GM19372 (cell line): ENCODE measurements around the gene PLEKHG4B.
"Not testable (repeated sequence)": the region's sequence is repeated elsewhere in the genome, so short reads cannot be mapped to it uniquely, and the experiment has no call there.

Experiments used
- ATAC-seq: cut with Tn5 transposase; IDR thresholded peaks from one replicate; pipeline ENCODE4 v1.9.1; 2021; ENCODE audit warnings: mild to moderate bottlenecking, low read depth, moderate library complexity; ENCODE audit not compliant: unreplicated experiment

The PLEKHG4B gene

DNA sequence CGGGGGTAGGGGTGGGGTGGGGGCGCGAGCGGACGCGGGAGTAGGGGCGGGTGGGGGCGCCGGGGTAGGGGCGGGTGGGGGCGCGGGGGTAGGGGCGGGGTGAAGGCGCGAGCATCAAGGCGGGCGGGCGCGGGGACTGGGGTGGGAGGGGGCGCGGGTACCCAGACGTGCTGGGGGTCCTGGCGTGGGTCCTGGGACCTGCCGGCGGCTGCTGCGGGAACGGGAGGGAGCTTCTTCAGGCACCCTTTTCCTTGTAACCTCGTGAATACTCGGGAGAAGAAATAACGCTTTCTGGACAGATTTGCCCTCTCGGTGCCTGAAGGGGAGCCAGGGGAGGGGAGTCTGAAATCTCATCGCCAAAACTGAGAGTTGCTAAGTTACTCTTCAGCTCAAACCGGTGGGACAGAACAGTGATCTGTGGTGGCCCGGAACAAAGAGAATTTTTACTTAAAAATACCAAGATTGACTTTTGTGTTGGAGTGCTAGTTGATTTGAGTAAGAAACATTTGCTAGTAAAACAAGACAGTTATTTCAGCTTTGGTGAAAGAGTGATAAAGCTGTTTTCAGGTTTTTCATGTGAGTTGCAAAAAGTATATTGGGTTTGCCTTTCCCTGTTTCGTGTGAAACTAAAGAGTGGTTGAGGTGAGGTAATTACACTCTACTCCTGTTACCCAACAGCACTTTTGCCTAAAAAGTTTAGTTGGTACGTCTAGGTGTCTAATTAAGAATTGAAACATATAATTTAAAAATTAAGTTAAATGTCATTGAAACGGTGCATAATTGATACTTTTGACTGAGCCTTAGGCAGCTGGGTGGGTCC lies 643 bp downstream of the PLEKHG4B start:
- no peak for ATAC-seq

DNA sequence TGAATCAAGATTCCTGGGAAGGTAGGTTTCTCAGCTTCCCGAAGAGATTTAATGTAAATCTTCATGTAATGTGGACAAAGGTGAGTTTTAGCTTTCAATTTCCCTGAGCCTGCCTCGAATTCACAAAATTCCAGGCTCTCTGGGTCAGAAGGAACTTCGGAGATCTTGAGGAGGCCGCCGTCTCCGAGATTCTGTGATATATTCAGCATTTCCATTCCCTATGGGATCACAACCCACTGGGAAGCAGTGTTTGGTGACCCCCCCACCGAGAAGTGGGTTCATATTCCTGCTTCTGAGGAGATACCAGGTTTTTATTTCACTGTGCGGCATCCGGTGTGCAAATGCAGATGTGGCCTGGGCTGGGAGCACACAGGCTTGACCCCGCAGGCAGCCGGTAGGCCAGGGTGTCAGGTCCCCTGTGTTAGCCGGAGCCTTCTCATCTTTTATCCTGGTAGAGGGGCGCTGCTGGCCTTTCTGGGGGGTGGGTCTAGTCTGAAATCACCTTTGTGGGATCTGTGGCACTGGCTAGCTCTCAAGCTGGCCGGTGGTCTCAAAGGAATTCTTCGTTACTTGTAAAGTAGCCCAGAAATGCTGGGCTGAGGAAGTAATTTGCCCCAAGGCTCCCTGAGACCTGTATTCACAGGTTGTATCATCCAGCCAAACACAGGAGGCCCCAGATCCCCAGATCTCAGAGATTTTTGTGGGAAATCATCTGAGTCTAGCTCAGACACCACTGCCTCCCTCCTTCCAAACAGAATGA lies 1.4 kb downstream of the PLEKHG4B start:
- no peak for ATAC-seq

DNA sequence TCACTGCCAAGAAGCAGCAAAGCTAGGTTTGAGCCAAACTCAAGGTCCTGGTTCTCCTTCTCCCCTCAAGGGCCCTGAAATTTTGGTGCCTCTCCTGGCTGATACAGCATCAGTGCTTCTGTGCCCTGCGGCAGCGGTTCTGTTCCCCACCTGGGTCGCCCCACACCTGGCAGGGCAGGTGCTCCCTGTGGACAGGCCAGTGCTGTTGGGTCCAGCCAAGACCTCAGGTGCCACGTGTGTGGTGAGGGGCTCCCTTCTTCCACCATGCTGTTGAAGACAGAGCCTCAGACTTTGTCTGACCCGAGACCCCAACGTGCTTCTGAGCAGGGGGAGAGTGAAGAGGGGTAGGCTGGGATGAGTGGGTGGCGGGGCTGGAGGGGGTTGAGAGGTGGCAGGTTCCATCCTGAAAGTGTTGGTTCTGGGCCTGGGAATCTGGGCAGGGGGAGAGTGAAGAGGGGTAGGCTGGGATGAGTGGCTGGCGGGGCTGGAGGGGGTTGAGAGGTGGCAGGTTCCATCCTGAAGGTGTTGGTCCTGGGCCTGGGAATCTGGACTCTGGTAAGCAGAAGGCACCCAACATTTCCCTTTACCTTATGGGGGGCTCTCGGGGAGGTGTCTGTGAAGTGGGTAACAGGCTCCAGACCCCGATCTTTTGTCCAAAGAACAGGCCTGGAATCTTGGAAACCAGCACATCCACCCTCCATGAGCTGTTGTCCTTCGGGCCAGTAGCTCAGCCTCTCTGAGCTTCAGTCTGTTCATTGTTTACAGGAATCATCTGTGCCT lies 2.3 kb downstream of the PLEKHG4B start:
- no peak for ATAC-seq

DNA sequence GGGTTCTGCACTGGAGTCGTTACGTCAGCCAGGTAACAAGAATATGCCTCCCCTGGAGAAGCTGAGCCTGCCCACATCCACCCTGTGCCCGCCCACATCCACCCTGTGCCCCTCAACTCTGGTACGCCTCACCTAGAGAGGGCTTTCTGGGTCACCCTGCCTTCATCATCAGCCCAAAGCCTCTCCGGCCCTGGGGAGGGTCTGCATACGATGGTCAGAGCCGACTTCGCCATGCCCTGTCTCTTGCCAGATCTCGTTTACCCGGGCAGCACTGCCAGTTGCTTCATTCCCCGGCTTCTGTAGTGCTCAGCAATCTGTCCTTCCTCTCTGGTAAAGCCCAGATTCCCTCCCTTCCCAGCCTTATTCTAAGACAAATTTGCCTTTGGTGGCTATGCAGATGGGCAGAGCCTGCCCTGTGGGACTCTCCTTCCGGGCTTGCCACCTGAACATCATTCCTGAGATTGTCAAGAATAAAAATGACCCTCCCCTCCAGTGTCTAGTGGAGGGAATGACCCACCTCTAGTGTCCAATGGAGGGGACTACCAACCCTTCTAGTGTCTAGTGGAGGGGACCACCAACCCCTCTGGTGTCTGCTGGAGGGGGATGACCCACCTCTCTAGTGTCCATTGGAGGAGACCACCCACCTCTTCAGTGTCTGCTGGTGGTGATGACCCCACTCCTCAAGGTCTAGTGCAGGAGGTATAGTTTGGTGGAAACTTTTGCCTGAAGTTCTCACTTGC lies 3.4 kb downstream of the PLEKHG4B start:
- ATAC-seq, result no peak

DNA sequence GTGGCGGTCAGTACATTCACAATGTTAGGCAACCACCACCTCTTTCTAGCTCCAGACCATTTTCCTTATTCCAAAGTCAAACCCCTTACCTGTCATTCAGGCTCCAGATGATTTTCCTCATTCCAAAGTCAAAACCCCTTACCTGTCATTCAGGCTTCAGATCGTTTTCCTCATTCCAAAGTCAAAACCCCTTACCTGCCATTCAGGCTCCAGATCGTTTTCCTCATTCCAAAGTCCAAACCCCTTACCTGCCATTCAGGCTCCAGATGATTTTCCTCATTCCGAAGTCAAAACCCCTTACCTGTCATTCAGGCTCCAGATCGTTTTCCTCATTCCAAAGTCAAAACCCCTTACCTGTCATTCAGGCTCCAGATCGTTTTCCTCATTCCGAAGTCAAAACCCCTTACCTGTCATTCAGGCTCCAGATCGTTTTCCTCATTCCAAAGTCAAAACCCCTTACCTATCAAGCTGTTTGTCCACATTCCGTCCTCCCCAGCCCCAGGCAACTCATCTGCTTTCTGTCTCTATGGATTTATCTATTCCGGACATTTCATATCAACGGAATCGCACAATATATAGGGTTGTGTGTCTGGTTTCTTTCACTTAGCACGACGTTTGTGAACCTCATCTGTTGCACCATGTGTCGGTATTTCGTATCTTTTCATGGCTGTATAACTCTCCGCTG lies 5.2 kb downstream of the PLEKHG4B start:
- no peak for ATAC-seq

DNA sequence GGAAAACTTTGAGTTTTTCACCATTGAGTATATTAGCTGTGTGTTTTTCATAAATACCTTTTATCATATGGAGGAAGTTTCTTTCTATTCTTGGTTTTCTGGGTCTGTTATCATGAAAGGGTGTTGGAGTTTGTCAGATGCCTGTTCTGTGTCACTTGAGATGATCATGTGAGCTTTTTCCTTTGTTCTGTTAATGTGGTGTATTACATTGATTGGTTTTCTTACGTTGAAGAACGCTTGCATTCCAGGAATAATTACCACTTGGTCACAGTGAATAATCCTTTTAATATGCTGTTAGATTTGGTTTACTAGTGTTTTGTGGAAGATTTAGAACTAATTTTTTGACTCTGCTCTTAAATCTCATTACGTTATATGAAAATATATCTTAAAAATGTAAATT lies 7.8 kb downstream of the PLEKHG4B start:
- ATAC-seq, result no peak

DNA sequence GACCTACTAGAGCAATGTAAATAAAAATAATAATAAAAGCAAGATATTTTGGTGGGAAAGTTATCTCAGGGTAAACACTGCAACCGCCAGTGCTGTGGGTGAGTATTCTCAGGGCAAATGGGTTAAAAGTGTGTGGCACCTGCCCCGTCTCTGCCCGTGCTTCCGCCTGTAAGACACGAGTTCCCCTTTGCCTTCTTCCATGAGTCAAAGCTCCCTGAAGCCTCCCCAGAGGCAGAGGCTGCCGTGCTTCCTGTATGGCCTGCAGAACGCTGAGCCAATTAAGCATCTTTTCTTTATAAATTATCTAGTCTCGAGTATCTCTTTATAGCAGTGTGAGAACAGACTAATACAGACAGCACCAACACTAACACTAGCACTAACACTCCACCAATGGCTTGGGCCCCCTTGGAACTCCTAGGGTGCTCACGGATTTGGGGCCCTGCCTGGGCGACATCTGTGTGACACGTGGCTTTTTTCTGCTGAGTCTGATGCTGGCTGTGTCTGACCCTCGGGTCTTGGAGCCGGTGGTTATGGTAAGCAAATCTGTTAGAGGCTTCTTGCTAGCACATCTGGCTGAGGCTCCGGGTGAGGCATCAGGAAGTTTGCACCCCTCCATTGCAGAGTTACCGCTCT lies 10.6 kb downstream of the PLEKHG4B start:
- ATAC-seq, result no peak

DNA sequence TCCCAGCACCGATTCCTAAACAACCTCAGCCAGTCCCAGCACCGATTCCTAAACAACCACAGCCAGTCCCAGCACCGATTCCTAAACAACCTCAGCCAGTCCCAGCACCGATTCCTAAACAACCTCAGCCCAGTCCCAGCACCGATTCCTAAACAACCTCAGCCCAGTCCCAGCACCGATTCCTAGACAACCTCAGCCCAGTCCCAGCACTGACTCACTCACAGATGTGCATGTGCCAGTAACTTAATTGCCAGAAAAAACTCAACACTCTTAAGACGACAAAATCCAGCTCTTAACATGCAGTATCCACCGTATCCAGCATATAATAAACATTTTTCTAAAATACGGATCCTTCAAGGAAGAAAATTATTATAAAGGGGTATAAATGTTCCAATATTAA lies 12.1 kb downstream of the PLEKHG4B start:
- not testable (repeated sequence) for ATAC-seq

DNA sequence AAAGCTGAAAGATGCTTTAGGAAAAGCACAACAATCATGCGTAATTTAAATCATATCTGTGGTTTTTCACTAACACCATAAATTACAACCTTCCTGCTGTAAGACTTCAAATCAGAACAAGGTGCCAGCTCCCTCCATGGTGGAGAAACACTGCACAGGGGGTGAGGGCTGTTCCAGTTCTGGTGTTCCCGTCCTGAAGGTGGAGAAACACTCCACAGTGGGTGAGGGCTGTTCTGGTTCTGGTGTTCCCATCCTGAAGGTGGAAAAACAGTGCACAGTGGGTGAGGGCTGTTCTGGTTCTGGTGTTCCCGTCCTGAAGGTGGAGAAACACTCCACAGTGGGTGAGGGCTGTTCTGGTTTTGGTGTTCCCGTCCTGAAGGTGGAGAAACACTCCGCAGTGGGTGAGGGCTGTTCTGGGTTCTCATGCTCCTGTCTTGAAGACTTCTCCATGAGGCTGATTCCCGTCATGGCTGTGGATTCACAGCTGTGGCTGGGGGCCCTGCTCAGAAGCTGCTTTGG lies 12.9 kb downstream of the PLEKHG4B start:
- no peak for ATAC-seq

DNA sequence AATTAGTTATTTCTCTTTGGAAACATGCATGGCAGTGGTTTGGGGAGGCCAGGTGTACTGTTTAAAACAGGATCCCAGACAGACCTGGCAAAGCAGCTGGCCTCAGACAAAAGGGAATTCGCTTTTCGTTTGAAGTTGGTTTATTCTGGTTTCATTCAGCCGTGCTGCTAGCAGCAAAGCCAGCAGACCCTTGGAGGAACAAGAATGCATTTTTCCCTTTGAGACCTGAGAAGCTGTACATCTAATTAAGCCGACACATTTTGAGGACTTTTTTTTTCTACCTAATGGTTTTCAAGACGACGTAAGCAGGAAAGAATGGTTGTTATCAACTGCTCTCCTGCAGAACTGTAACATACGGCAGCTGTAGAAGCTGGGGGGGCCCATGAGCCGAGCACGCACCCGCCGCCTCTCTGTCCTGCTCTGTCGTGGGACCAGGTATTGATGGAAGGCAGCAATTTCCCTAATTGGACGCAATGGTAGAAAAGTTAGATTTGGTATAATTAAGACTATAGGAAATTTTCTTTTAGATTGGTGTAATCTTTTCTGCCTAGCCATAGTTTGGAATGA lies 13.6 kb downstream of the PLEKHG4B start:
- ATAC-seq, result no peak

DNA sequence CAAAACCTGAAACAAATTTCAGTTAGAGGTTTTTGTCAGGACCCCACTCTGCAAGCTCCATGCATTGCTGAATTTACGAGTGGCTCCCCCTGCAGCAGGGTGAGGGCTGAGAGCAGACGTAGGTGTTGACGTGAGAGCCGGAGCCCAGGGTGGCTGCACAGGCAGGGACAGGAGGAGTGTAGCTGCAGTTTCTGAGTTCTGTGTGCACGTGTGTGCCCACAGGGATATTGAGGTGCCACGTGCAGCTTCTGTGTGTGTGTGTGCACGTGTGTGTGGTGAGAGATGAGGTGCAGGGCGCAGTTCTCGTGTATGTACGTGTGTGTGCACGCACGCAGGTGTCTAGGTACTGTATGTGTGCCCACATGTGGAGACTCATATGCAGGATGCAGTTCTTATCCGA lies 14.6 kb downstream of the PLEKHG4B start:
- ATAC-seq, result no peak

DNA sequence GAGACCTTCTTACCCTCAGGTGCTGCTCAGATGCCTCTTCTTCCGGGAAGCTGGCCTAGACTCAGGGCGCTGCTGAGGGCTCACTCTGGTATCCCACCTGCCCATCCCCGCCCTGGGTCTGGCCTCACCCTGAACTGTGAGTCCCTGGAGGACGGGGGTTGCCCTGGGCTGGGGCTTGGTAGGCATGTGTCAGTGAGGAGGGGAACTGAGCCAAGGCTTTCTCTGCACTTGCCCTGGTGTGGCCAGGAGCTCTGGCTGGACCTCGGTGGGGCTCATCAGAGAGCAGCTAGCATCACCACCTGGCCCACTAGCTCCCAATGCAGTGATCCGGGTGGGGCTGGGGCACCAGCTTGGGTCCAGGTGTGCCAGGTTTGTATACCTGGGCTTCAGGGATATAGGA lies 15.6 kb downstream of the PLEKHG4B start:
- no peak for ATAC-seq

DNA sequence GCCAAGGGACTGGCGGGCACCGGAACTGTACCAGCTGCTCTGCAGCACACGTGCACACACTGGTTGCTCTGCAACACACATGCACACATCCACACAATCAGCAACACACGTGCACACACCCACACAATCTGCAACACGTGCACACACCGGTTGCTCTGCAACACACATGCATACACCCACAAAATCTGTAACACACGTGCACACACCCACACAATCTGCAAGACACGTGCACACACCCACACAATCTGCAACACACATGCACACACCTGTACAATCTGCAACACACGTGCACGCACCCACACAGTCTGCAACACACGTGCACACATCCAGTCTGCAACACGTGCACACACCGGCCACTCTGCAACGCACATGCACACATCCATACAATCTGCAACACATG lies 17.9 kb downstream of the PLEKHG4B start:
- ATAC-seq, result no peak

DNA sequence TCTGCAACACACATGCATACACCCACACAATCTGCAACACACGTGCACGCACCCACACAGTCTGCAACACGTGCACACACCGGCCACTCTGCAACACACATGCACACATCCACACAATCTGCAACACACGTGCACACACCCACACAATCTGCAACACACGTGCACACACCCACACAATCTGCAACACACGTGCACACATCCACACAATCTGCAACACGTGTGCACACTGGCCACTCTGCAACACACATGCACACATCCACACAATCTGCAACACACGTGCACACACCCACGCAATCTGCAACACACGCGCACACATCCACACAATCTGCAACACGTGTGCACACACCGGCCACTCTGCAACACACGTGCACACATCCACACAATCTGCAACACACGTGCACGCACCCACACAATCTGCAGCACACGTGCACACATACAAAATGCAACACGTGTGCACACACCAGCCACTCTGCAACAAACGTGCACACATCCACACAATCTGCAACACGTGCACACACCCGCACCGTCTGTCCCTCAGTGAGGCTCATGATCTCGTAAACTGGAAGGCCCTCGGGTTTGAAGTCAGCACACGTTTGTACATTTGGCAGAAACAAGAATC lies 18.4 kb downstream of the PLEKHG4B start:
- ATAC-seq, result no peak

DNA sequence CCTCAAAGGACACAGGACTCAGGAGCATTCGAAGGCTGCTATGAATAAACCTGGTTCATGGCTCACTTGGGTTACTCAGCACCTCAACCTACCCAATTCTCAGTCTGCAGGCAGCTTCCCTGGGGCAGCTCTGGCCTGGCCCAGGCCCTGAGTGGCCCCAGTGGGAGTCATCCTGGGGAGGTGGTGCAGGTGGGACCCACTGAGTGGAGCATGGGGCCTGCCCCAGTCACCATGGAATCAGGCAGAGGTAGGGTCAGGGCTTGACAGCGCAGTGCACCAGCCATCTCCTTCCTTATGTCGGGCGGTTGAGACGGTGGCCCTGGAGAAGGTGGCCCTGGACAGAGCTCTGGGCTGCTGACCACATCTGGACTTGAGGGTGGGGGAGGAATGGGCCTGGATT lies 19.2 kb downstream of the PLEKHG4B start:
- ATAC-seq, result no peak

DNA sequence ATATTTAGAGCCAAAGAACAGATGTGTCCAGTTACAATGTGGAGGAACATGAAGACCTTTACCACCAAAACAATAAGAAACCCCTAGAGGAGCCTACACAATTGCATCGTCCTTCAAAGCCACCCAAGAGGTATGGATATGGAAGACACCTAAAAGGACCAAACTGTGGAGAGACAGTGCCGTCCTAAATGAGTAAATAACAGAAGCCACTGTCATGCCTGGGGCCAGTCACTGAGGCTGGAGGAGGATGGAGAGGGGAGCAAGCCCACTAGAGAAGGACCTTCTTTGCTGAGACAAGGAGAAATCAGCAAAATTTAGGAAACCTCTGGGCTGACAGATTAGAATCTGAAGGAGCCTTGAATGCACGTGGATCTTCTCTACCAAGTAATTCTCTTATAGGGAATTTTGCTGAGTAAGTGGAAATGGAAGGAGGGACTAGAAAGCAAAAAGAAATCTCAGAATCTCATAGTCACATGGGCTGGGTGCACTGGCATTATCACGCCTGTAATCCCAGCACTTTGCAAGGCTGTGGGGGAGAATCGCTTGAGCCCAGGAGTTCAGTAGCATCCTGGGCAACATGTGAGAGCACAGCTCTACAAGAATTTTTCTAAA lies 27.6 kb downstream of the PLEKHG4B start:
- ATAC-seq, result no peak

DNA sequence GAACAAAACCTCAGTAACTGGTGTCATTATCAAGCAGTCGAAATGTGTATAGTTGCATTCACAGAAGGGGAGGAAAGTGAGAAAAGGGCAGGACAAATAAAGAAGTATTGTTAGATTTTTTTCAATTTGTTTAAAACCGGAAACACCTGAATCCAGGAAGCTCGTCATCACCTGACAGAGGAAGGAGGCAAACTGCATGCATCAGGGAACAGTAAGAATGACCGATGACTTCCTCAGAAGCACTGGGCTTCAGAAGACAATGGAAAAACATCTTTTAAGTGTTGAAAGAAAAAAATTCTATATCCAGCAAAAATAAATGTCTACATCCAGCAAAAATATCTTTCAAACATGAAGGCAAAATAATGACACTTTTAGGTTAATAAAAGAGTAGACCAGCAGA lies 29.5 kb downstream of the PLEKHG4B start:
- ATAC-seq, result no peak

DNA sequence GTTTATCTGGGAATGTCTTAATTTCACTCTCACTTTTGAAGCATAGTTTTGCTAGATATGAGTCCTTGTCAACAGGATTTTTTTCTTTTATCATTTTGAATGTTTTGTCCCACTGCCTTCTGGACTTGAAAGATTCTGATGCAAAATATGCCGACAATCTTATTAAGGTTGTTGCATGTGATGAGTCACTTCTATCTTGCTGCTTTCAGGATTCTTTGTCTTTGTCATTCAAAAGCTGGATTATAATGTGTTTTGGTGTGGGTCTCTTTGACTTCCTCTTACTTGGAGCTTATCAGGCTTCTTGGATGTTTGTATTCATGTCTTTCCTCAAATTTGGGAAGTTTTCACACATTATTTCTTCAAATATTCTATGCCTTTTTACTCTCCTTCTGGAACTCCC lies 33.8 kb downstream of the PLEKHG4B start:
- no peak for ATAC-seq
